Peyer's patch (tissue), 4 donors: ENCODE data around the gene PRKCH. TPM values are rescaled to one million over a fixed set of nuclear protein-coding genes. Genes with fewer than 3 reads are reported as not detected.

Source experiments
- DNase-seq, 3 donors: peaks; one replicate each; pipeline ENCODE4 v3.0.0-alpha.2; 2017 to 2019
- H3K27ac ChIP-seq, 4 donors: fragments of 200-600 bp; sonication (generic); one replicate each; pipeline ENCODE4 v1.5.1; 2016 to 2019
- H3K27me3 ChIP-seq, 2 donors: fragments of 200-600 bp; sonication (generic); one replicate each; pipeline ENCODE4 v1.5.1; 2019
- H3K36me3 ChIP-seq, 3 donors: fragments of 200-600 bp; sonication (generic); one replicate each; pipeline ENCODE4 v1.5.1; 2016 to 2019
- H3K4me1 ChIP-seq, 4 donors: fragments of 200-600 bp; sonication (generic); one replicate each; pipeline ENCODE4 v1.5.1; 2016 to 2019
- H3K4me3 ChIP-seq, 4 donors: fragments of 200-600 bp; sonication (generic); 1 replicate in 3 of 4; 2 replicates in 1 of 4; pipeline ENCODE4 v1.5.1; 2016 to 2019; ENCODE audit warnings: mild to moderate bottlenecking in 1 of 4
- H3K9me3 ChIP-seq, 4 donors: fragments of 200-600 bp; sonication (generic); one replicate each; pipeline ENCODE4 v1.5.1; 2016 to 2019; ENCODE audit warnings: mild to moderate bottlenecking in 1 of 4
- CTCF ChIP-seq, 6 experiments: fragments of 450-650 bp in 4 of 6; fragments of 200-600 bp in 2 of 6; sonication (generic) in 1 of 6; IDR thresholded peaks; one replicate each; pipeline ENCODE4 v1.5.1; 2017 to 2019; ENCODE audit warnings: antibody characterized with exemption in 6 of 6, mild to moderate bottlenecking in 3 of 6, moderate library complexity in 1 of 6
- POLR2A ChIP-seq, 2 donors: fragments of 450-650 bp; IDR thresholded peaks; one replicate each; pipeline ENCODE4 v1.5.1; 2017; ENCODE audit warnings: antibody characterized with exemption in 2 of 2, mild to moderate bottlenecking in 2 of 2, moderate library complexity in 2 of 2
- total RNA-seq, 4 donors: library from RNA; depleted of rRNA; stranded (reverse); fragments of >200 nt; gene quantifications; one replicate each; pipeline ENCODE4 v1.1.0, GENCODE V29; 2016

The PRKCH gene
- total RNA-seq, 4 donors from 2014 or later = 32.5 to 64.2 (median 53.0) TPM

GRCh38 chr14:61379639-61380184, 58.3 kb downstream of the PRKCH start:
- Histone ChIP-seq H3K9me3 (peaks cover 0 to 6% (median 1%) of the 10 kb centered on the region in 4 donors), H3K4me3 (no peak overlapping the region), H3K36me3 (no peaks in the 10 kb centered on the region), H3K27me3 (no peaks in the 10 kb centered on the region), H3K27ac (no peak overlapping the region), H3K4me1 (no peaks in the 10 kb centered on the region)
- DNase-seq = no peak
- TF ChIP-seq POLR2A (IDR thresholded peaks at IDR 0.05) = no peak
- TF ChIP-seq CTCF (IDR thresholded peaks at IDR 0.05) = no peak

GRCh38 chr14:61380984-61381383, 59.6 kb downstream of the PRKCH start:
- H3K36me3 ChIP-seq = no peaks in the 10 kb centered on the region
- no peaks in the 10 kb centered on the region for H3K27me3 ChIP-seq
- H3K4me1 ChIP-seq = no peaks in the 10 kb centered on the region
- H3K4me3 ChIP-seq = no peak overlapping the region
- DNase-seq = no peak
- no peak for TF ChIP-seq POLR2A (IDR thresholded peaks at IDR 0.05)
- TF ChIP-seq CTCF (IDR thresholded peaks at IDR 0.05) = no peak
- H3K27ac ChIP-seq = no peak overlapping the region
- no peaks in the 10 kb centered on the region for H3K9me3 ChIP-seq

GRCh38 chr14:61381553-61381952, 60.2 kb downstream of the PRKCH start:
- no peaks in the 10 kb centered on the region for H3K36me3 ChIP-seq
- H3K27ac ChIP-seq = peak overlapping the region in 1 of 4 donors; percentile 19
- no peaks in the 10 kb centered on the region for H3K27me3 ChIP-seq
- TF ChIP-seq POLR2A (IDR thresholded peaks at IDR 0.05) = no peak
- no peak for TF ChIP-seq CTCF (IDR thresholded peaks at IDR 0.05)
- no peaks in the 10 kb centered on the region for H3K9me3 ChIP-seq
- DNase-seq = no peak
- H3K4me3 ChIP-seq = no peak overlapping the region
- H3K4me1 ChIP-seq = no peaks in the 10 kb centered on the region

- TF ChIP-seq CTCF (IDR thresholded peaks at IDR 0.05) (no peak), POLR2A (IDR thresholded peaks at IDR 0.05) (no peak)
- DNase-seq = no peak
Observed at GRCh38 chr14:61382842-61383241, 61.5 kb downstream of the PRKCH start.

GRCh38 chr14:61385002-61385685, 63.8 kb downstream of the PRKCH start:
- Histone ChIP-seq H3K27ac (peak overlapping the region in 1 of 4 donors; percentile 22), H3K4me3 (no peak overlapping the region), H3K36me3 (no peaks in the 10 kb centered on the region), H3K27me3 (no peaks in the 10 kb centered on the region), H3K9me3 (no peaks in the 10 kb centered on the region), H3K4me1 (no peaks in the 10 kb centered on the region)
- DNase-seq = peak in 2 of 3 donors; percentile 39 to 76
- TF ChIP-seq POLR2A (IDR thresholded peaks at IDR 0.05) (no peak), CTCF (IDR thresholded peaks at IDR 0.05) (no peak)

More at GRCh38 chr14:61382842-61383241, 61.5 kb downstream of the PRKCH start:
- H3K27me3 ChIP-seq = no peaks in the 10 kb centered on the region
- H3K27ac ChIP-seq = no peak overlapping the region
- H3K4me3 ChIP-seq = no peak overlapping the region
- H3K36me3 ChIP-seq = no peaks in the 10 kb centered on the region
- no peaks in the 10 kb centered on the region for H3K4me1 ChIP-seq
- H3K9me3 ChIP-seq = no peaks in the 10 kb centered on the region
